GM04503 (cell line): ENCODE data around the gene ZP3.
"Not testable (repeated sequence)": the region's sequence is repeated elsewhere in the genome, so short reads cannot be mapped to it uniquely, and the experiment has no call there.

Experiments used
- DNase-seq: peaks from one replicate; pipeline ENCODE4 v3.0.0-alpha.2; 2012; ENCODE audit warnings: low read depth

Gene ZP3

DNA sequence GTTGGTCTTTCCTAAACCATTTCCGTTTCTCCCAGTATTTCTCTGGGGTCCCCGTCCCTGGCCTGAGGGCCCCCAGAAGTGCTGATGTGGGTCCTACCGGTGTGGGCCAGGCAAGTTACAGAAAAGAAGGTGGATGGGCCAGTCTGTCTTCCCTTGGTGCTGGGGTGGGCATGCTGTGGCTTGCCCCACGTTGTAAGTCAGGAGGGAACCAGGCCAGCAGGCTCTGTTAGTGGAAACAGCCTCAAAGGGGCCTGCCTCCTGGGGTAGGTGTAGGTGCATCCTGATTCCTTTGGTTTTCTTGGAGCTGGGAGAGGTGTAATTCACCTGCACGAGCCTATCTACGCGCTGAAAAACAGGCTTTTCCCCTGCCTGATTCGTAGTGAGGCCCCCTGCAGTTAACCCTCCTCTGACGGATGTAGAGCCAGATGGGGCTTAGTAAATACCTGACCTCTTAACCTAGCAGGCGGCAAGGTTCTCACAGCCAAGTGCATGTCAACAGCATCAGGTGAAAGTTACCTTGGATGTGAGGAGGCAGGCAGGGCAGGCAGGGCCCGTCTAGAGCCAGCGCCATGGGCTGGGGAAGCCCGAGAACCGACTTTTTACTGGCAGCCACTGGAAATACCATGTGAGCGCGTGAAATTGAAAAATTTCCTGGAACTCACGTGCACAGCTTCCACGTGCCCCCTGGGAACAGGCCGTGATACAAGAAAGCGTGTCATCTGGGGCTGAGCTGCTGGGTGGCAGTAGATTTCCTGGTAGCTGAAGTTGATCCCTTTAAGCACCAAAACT lies 61.3 kb downstream of the ZP3 start:
- not testable (repeated sequence) for DNase-seq

DNA sequence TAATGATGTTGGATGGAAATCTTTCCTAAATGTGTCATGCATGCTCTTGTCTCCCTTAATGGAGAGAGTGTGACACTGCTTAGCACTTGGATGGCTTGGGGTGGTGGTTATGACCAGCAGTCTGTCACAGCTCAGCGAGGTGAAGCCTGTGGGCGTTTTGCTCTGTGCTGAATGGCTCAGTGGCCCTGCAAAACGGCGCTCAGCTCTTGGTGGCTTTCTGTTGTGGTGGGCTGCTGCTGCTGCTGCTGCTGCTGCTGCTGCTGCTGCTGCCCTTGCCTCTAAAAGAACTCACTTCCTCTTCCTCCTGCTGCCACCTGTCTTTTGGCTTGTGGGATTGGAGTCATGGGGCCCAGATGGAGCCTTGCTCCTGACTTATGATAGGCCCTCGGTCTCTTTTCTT lies 61.9 kb downstream of the ZP3 start:
- not testable (repeated sequence) for DNase-seq

DNA sequence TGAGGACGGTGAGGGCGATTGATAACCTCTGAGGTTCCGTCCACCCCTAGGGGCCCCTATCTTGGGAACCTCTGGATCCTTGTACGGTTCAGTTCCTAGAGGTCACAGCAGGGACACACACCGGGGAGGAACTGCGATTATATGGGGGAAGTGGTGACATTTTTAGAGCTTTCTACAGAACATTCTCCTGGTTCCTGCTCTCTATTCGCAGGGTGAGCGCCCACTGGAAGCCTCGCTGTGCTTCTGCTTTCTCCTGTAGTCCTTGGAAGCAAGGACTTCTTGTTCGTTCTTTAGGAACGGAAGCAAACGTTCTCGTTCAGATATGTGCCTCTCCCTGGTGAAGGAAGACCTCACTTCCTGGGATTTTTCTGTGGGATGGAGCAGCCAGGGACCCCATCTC lies 63.2 kb downstream of the ZP3 start:
- not testable (repeated sequence) for DNase-seq
